ENCODE data around the gene LDLRAD4. TPM values are rescaled to one million over a fixed set of nuclear protein-coding genes. Genes with fewer than 3 reads are reported as not detected.

Gene LDLRAD4
- total and polyA plus RNA-seq, 9 of the 15 experiments (the other 6 are each of a cell fraction or from before 2014, with no cell fraction given): 0.01 TPM; not detected in 8

- no peak for TF ChIP-seq HINFP (tag; conservative IDR thresholded peaks at IDR 0.05; ENCODE audit: low read depth)
- TF ChIP-seq ZNF699 (CRISPR knock-in tag; IDR thresholded peaks at IDR 0.05; ENCODE audit: insufficient replicate concordance): no peak
- no peak for TF ChIP-seq PHF8 (IDR thresholded peaks at IDR 0.05; ENCODE audit: borderline replicate concordance, low read length)
These were observed 405.3 kb downstream of the LDLRAD4 start (continued) for GRCh38 chr18:13623871-13624270.

DNA sequence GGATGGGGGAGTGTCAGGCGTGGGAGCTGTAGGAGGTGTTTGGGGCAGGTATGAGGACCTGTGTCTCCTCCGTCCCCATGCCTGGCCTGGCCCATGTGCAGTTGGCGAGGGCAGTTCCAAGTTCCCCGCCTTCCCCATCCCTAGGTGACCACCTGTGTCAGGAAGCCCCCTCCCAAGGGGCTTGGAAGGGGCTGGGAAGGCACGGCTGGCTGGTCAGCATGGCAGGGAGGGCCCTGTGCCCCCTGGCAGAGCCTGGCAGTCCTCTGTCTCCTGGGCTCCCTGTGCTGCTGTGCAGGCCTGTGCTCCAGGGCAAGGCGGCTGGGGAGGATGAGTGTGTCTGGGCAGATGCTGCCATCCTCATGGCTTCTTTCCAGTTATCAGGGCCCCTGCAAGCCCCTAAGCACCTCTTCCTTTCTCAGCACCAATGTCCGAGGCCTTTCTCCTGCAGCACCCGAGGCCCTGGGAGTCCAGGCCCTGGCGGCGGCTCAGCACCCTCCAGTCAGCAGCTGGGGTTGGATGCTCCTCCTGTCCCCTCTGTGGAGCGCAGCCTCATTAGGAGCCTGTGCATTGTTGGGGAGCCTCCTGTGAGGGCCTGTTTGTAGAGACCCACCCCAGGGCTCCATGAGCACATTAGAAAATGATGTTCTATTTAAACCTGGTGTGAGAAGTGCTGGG is 406.1 kb downstream of the LDLRAD4 start:
- Histone ChIP-seq H3K27ac (ENCODE audit: extremely low read depth, low read depth, low read length) (no peak overlapping the region), H3K9me3 (replicated peaks; ENCODE audit: control insufficient read depth, insufficient read depth, low read depth, low read length) (no peaks in the 10 kb centered on the region), H3K36me3 (ENCODE audit: control insufficient read depth, insufficient read depth, low read length) (no peaks in the 10 kb centered on the region), H3K4me1 (replicated peaks in 1 of 2; ENCODE audit: control insufficient read depth in 2 of 2, insufficient read depth in 2 of 2, low read length in 2 of 2) (peaks cover 0 to 1% of the 10 kb centered on the region in 2 experiments; a peak in 1 of 5 replicates), H3K9me1 (ENCODE audit: control insufficient read depth, insufficient read depth, low read length) (no peaks in the 10 kb centered on the region), H3K4me3 (no peak overlapping the region), H4K20me1 (replicated peaks; ENCODE audit: control insufficient read depth, insufficient read depth, low read length) (no peaks in the 10 kb centered on the region; the same call in 1 of the 2 replicates), H2AFZ (ENCODE audit: low read depth, low read length) (no peak overlapping the region), H3K9ac (ENCODE audit: insufficient read depth in 1 of 2, low read depth in 2 of 2, low read length in 2 of 2) (no peak overlapping the region; a peak in 1 of 4 replicates), H3K27me3 (ENCODE audit: control insufficient read depth in 2 of 2, insufficient read depth in 2 of 2, low read length in 2 of 2) (peaks cover 47 to 81% of the 10 kb centered on the region in 2 experiments; a peak in 4 of 5 replicates), H3K4me2 (ENCODE audit: insufficient read depth, low read length) (no peak overlapping the region), H3K79me2 (ENCODE audit: control insufficient read depth, insufficient read depth, low read length) (no peaks in the 10 kb centered on the region)
- no peak for ATAC-seq
- WGBS (ENCODE audit: insufficient coverage, low coverage, missing lambda C conversion rate): 0% methylated on average over 11 of the region's 11 CpGs
- FAIRE-seq: no peak
- in situ Hi-C loops (cut with MboI) (no loop called here), intact Hi-C loops (cut with micrococcal nuclease) (no loop called here)
- no peak for DNase-seq (ENCODE audit: extremely low read depth in 1 of 4, low spot score in 3 of 4)
- CTCF ChIA-PET (ENCODE audit: low intra/inter-chr PET ratio): no interaction called here
- BruUV-seq (replicated peaks): no TSS peak
- POLR2A ChIA-PET: no interaction called here
- no peak for TF ChIP-seq NR3C1 (CRISPR knock-in tag; IDR thresholded peaks at IDR 0.05)
- no peak for TF ChIP-seq POLR2A (conservative IDR thresholded peaks at IDR 0.05)
- TF ChIP-seq, protein P1, sequence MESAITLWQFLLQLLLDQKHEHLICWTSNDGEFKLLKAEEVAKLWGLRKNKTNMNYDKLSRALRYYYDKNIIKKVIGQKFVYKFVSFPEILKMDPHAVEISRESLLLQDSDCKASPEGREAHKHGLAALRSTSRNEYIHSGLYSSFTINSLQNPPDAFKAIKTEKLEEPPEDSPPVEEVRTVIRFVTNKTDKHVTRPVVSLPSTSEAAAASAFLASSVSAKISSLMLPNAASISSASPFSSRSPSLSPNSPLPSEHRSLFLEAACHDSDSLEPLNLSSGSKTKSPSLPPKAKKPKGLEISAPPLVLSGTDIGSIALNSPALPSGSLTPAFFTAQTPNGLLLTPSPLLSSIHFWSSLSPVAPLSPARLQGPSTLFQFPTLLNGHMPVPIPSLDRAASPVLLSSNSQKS (CRISPR knock-in tag; IDR thresholded peaks at IDR 0.05): no peak
- no peak for TF ChIP-seq ARNT (IDR thresholded peaks at IDR 0.05)
- TF ChIP-seq FOS (IDR thresholded peaks at IDR 0.05; ENCODE audit: extremely low read depth, insufficient read length): no peak
- TF ChIP-seq KDM1A (IDR thresholded peaks at IDR 0.05): no peak
- no peak for TF ChIP-seq SIN3B (IDR thresholded peaks at IDR 0.05; ENCODE audit: low read depth)
- no peak for TF ChIP-seq ZNF3 (CRISPR knock-in tag; IDR thresholded peaks at IDR 0.05)
- no peak for TF ChIP-seq ZNF584 (CRISPR knock-in tag; IDR thresholded peaks at IDR 0.05; ENCODE audit: low read depth)
- no peak for TF ChIP-seq ZBTB43 (CRISPR knock-in tag; IDR thresholded peaks at IDR 0.05)
- no peak for TF ChIP-seq CBFA2T2 (conservative IDR thresholded peaks at IDR 0.05)
- no peak for TF ChIP-seq RBM39 (optimal IDR thresholded peaks at IDR 0.05; ENCODE audit: low read depth, low read length)
- TF ChIP-seq BRF1 (IDR thresholded peaks at IDR 0.05; ENCODE audit: borderline replicate concordance, extremely low read depth, insufficient read length): no peak
- TF ChIP-seq MIER1 (IDR thresholded peaks at IDR 0.05; ENCODE audit: low read depth): no peak
- TF ChIP-seq GTF2B (IDR thresholded peaks at IDR 0.05; ENCODE audit: extremely low read depth, insufficient read length): no peak

Data from K562 (cell line).